Breast epithelium (tissue), 3 donors: ENCODE results near the gene WWTR1.

Source experiments
- CTCF ChIP-seq, 3 donors: fragments of 450-650 bp; IDR thresholded peaks; one replicate each; pipeline ENCODE4 v1.5.1; 2016 to 2017; ENCODE audit warnings: antibody characterized with exemption in 3 of 3, mild to moderate bottlenecking in 3 of 3, moderate library complexity in 3 of 3
- POLR2A ChIP-seq: fragments of 450-650 bp; IDR thresholded peaks from one replicate; pipeline ENCODE4 v1.6.1; 2016; ENCODE audit warnings: antibody characterized with exemption, mild to moderate bottlenecking, moderate library complexity
- POLR2AphosphoS5 ChIP-seq, 3 donors: sonication (generic); formaldehyde crosslinking; IDR thresholded peaks; one replicate each; pipeline ENCODE4 v1.6.1; 2017; ENCODE audit warnings: antibody characterized with exemption in 3 of 3

GRCh38 chr3:149495581-149496125 is 162.2 kb downstream of the WWTR1 start:
- no peak for TF ChIP-seq POLR2A
- TF ChIP-seq CTCF (IDR thresholded peaks at IDR 0.05): no peak
- TF ChIP-seq POLR2AphosphoS5 (IDR thresholded peaks at IDR 0.05): no peak
